Esophagus (tissue), 2 donors: Measurements from ENCODE around the gene ZNF600. TPM values are rescaled to one million over a fixed set of nuclear protein-coding genes. Genes with fewer than 3 reads are reported as not detected.
A peak's percentile ranks its signal among the peaks of the same experiment; 100 is the strongest.
"Not testable (repeated sequence)": the region's sequence is repeated elsewhere in the genome, so short reads cannot be mapped to it uniquely, and the experiment has no call there.

Experiments used
- H3K27ac ChIP-seq, 2 donors: one replicate each; pipeline ENCODE4 v1.5.1; 2013; ENCODE audit warnings: low read depth in 2 of 2, mild to moderate bottlenecking in 2 of 2, inconsistent platforms in 1 of 2, low read length in 1 of 2, moderate library complexity in 1 of 2
- H3K27me3 ChIP-seq, 2 donors: one replicate each; pipeline ENCODE4 v1.6.1; 2013; ENCODE audit warnings: low read length in 2 of 2, control low read depth in 1 of 2, mild to moderate bottlenecking in 1 of 2; ENCODE audit not compliant: insufficient read depth in 2 of 2, control insufficient read depth in 1 of 2
- H3K36me3 ChIP-seq, 2 donors: one replicate each; pipeline ENCODE4 v1.6.1; 2013; ENCODE audit warnings: low read length in 1 of 2; ENCODE audit not compliant: control insufficient read depth in 2 of 2, insufficient read depth in 2 of 2
- H3K4me1 ChIP-seq, 2 donors: one replicate each; pipeline ENCODE4 v1.6.1; 2013; ENCODE audit warnings: low read length in 1 of 2; ENCODE audit not compliant: control insufficient read depth in 2 of 2, insufficient read depth in 2 of 2
- H3K4me3 ChIP-seq, 2 donors: one replicate each; pipeline ENCODE4 v1.5.1; 2013; ENCODE audit warnings: low read length in 2 of 2, mild to moderate bottlenecking in 2 of 2, low read depth in 1 of 2, moderate library complexity in 1 of 2
- H3K9me3 ChIP-seq, 2 donors: one replicate each; pipeline ENCODE4 v1.6.1; 2013; ENCODE audit warnings: mild to moderate bottlenecking in 2 of 2, low read depth in 1 of 2, low read length in 1 of 2, moderate library complexity in 1 of 2; ENCODE audit not compliant: control insufficient read depth in 2 of 2, insufficient read depth in 1 of 2
- WGBS, 2 donors: extraction: QIAGEN DNeasy Blood & Tissue Kit; methylation state at CpG; one replicate each; pipeline ENCODE4 v1.1.7; 2013; 5-methylcytosine and 5-hydroxymethylcytosine counted together
- polyA plus RNA-seq, 2 donors: library from polyadenylated mRNA; stranded (reverse); fragments of 200-250 nt; gene quantifications; one replicate each; pipeline ENCODE4 v1.2.3, GENCODE V29; 2013
- donor health status: healthy with polysubstance abuse.
- donor health status: Bipolar disorder and iron deficiency.

Gene ZNF600
- polyA plus RNA-seq, 2 donors = 8.2 to 15.6 TPM

DNA sequence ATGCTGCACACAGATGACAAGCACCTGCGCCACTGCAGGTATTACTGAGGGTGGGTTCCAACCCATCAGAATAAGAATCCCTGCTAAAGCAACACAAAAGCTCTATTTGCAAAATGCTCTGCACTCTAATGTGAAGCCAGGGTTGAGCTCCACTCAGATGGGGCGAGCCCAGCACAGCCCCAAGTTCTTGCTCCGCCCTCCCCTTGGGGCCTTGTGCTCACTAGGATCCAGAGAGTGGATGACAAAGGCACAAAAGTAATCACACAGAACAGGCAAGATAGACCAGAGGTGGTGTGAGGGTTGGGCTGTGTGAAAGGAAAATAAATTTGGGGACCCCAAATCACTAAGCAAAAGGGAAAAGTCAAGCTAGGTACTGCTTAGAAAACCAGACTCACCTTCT is 43.5 kb downstream of the ZNF600 start:
- H3K4me1 ChIP-seq = no peaks in the 10 kb centered on the region
- no peaks in the 10 kb centered on the region for H3K27me3 ChIP-seq
- 87 to 90% methylated on average over 3 of the region's 3 CpGs for WGBS, 2 donors
- no peak overlapping the region for H3K4me3 ChIP-seq
- no peaks in the 10 kb centered on the region for H3K36me3 ChIP-seq
- H3K27ac ChIP-seq = no peak overlapping the region
- peaks cover 3 to 4% of the 10 kb centered on the region in 2 donors for H3K9me3 ChIP-seq

DNA sequence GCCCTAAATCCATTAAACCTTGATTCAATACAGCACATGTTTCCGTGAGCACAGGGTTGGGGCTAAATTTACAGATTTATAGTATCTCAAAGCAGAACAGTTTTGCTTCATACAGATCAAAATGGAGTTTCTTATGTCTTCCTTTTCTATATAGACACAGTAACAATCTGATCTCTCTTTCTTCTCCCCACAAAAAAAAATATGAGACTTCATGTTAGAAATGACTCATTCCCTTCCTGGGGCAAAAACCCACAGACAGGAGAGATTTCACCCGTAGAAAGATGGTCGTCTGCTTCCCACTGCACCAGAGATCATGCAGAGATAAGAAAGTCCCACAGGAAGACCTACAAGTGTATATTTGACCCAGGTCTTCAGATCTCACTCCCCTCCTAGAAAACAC is 44.1 kb downstream of the ZNF600 start:
- Histone ChIP-seq H3K9me3 (peaks cover 3 to 4% of the 10 kb centered on the region in 2 donors), H3K4me3 (no peak overlapping the region), H3K27ac (no peak overlapping the region), H3K27me3 (no peaks in the 10 kb centered on the region), H3K36me3 (no peaks in the 10 kb centered on the region), H3K4me1 (no peaks in the 10 kb centered on the region)
- 24 to 26% methylated on average over 3 of the region's 3 CpGs for WGBS, 2 donors

DNA sequence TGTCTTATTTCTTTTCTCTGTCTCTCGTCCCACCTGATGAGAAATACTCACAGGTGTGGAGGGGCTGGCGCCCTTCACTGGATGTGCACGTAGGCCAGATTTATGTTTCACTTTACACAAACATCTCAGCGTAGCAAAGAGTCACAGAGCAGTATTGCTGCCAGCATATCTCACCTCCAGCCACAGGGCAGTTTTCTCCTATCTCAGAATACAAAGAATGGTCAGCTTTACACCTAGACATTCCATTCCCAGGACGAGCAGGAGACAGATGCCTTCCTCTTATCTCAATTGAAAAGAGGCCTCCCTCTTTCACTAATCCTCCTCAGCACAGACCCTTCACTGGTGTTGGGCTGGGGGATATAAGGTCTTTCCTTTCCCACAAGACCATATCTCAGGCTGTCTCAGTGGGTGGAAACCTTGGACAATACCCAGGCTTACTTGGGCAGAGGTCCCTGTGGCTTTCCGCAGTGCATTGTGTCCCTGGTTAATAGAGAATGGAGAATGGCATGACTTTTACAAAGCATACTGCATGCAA is 44.6 kb downstream of the ZNF600 start:
- H3K27me3 ChIP-seq = no peaks in the 10 kb centered on the region
- H3K4me3 ChIP-seq = no peak overlapping the region
- 60 to 71% methylated on average over 6 of the region's 6 CpGs for WGBS, 2 donors
- H3K36me3 ChIP-seq = no peaks in the 10 kb centered on the region
- H3K4me1 ChIP-seq = no peaks in the 10 kb centered on the region
- no peak overlapping the region for H3K27ac ChIP-seq
- H3K9me3 ChIP-seq = peaks cover 3 to 4% of the 10 kb centered on the region in 2 donors

DNA sequence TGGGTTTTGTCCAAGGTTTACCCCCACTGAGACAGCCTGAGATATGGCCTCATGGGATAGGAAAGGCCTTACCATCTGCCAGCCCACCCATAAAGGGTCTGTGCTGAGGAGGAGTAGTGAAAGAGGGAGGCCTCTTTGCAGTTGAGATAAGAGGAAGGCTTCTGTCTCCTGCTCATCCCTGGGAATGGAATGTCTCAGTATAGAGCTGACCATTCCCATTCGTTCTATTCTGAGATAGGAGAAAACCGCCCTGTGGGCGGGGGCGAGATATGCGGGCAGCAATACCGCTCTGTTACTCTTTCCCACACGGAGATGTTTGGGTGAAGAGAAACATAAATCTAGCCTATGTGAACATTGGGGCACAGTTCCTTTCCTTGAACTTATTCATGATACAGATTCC is 45.2 kb downstream of the ZNF600 start:
- WGBS, 2 donors = 69 to 76% methylated on average over 7 of the region's 7 CpGs
- H3K27ac ChIP-seq, H3K36me3 ChIP-seq, H3K9me3 ChIP-seq, H3K27me3 ChIP-seq, H3K4me3 ChIP-seq, H3K4me1 ChIP-seq: not testable (repeated sequence)

DNA sequence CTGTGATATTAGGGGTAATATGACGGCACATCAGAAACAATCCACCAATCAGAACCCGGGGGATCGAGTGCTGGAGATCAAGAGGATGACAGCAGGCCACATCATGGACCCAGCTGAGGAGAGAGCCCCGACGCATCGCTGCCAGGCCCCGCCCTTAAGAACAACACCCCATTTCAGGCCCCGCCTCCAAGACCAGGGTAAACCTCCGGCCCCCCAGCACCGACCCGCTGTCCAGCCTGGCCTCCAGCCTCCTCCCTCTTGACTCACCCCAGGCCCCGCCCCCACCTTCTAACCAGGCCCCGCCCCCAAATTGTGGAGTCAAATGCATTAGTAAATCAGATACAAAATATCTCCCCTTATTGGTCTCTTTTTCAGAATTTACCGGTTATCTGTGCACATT is 47.0 kb downstream of the ZNF600 start:
- Histone ChIP-seq H3K27me3 (no peaks in the 10 kb centered on the region), H3K36me3 (no peaks in the 10 kb centered on the region), H3K27ac (no peak overlapping the region), H3K4me3 (no peak overlapping the region), H3K9me3 (peaks cover 4% of the 10 kb centered on the region in 2 donors), H3K4me1 (no peaks in the 10 kb centered on the region)
- WGBS, 2 donors = 89 to 90% methylated on average over 14 of the region's 14 CpGs

DNA sequence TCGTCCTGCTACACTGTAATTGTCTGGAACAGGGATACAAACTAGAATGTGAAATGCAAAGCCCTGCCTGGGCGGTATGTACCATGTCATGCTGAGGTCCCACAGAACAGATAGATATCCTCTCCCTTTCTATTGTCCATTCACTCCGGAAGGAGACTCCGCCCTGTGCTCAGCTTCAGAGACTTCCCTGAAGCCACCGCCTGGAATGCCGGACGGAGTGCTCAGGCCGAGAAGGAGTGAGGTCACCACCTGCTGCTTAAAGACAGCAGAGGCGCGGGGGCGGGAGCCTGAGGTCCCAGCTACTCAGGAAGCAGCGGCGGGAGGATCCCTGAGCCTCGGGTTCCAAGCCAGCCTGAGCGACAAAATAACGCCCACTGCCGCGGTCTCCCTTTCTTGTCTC is 50.9 kb downstream of the ZNF600 start:
- peaks cover 2 to 4% of the 10 kb centered on the region in 2 donors for H3K9me3 ChIP-seq
- H3K4me1 ChIP-seq = peaks cover 0 to 3% of the 10 kb centered on the region in 2 donors
- H3K27me3 ChIP-seq = no peaks in the 10 kb centered on the region
- peak overlapping the region; percentile 72 to 79 for H3K27ac ChIP-seq
- no peaks in the 10 kb centered on the region for H3K36me3 ChIP-seq
- 63 to 76% methylated on average over 18 of the region's 18 CpGs for WGBS, 2 donors
- no peak overlapping the region for H3K4me3 ChIP-seq

DNA sequence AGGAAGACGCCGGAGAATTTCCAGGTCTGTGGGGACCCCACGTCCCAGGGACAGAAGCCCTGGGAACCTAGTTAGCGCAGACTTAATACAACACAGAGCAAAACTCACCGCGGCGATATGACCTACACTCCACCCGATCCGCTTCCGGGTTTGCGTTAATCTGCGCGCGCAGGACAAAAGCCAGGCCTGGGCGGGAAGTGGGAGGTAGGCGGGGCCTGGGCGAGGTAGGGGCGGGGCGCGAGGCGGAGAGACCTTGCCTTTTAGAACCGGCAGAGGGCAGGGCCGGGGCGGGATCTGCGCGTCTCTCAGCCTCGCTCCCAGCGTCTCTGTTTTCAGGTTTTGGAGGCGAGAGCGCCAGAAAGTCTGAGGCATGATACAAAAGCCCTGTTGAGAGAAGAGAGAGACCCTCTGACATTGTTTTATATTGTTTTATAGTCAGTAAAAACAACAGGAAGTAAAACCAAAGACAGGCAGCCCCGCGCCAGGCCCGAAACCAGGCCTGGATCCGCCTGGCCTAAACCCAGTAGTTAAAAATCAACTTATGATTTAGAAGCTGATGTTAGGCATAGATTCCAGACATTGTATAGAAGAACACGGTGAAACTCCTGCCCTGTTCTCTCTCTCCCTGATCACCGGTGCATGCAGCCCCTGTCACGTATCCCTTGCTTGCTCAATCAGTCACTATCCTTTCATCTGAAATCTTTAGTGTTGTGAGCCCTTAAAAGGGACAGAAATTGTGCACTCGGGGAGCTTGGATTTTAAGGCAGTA is 51.5 kb downstream of the ZNF600 start, which contains the start of gene ZNF611:
TSS of gene ZNF611 (minus strand) at position 152 of the 769 bp plus-strand sequence. CDS start 19,150 bp downstream, outside the sequence.
- Histone ChIP-seq H3K36me3 (no peaks in the 10 kb centered on the region), H3K9me3 (peaks cover 2 to 4% of the 10 kb centered on the region in 2 donors), H3K4me1 (peaks cover 0 to 3% of the 10 kb centered on the region in 2 donors), H3K27me3 (no peaks in the 10 kb centered on the region), H3K4me3 (peak within 1 kb of the TSS; percentile 64 to 76), H3K27ac (peak within 1 kb of the TSS; percentile 93 to 96)
- 9% methylated on average over 38 of the region's 38 CpGs for WGBS, 2 donors

DNA sequence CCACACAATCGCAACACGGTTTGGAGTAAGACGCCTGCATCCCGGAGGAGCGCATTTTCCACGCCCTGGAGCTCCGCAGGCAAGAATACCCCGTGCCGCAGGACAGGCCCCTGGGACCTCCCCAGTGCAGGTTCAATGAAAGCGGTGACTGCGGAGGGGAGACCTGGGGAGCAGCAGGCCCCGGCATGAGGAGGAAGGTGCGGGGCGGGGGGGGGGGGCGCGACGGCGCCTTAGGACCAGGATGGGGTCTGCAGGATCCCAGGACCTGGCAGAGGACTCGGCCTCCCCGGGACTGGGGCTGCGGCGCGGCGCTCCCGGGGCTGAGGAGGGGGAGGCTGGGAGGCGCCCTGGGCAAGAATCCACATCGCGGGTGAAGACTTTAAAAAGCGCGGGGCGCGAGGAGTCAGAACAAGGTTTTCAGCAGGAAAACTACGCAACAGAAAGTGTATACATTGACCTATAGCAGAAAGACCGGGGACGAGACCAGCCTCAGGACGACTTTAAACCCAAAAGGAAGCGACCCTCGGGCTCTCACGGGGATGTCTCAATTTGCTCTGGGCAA is 52.2 kb downstream of the ZNF600 start:
- Histone ChIP-seq H3K36me3 (no peaks in the 10 kb centered on the region), H3K27me3 (no peaks in the 10 kb centered on the region), H3K27ac (peak overlapping the region; percentile 93 to 96), H3K4me3 (peak overlapping the region; percentile 64 to 76), H3K9me3 (peaks cover 2% of the 10 kb centered on the region in 2 donors), H3K4me1 (peaks cover 0 to 3% of the 10 kb centered on the region in 2 donors)
- WGBS, 2 donors = 1 to 2% methylated on average over 34 to 39 of the region's 39 CpGs

DNA sequence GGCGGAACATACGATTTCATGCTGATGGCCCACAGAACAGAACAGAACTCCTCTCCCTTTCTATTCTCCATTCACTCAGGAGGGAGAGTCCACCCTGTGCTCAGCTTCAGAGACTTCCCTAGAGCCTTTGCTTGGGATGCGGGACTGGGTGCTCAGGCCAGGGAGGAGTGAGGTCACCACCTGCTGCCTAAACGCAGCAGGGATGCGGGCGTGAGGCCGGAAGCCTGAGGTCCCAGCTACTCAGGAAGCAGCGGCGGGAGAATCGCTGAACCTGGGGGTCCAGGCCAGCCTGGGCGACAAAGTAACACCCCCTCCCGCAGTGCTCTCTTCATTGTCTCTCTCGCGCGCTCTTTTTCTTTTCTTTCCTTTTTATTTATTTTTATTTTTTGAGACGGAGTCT is 60.5 kb downstream of the ZNF600 start:
- not testable (repeated sequence) for H3K4me1 ChIP-seq, H3K9me3 ChIP-seq, H3K4me3 ChIP-seq, H3K27ac ChIP-seq, H3K36me3 ChIP-seq, H3K27me3 ChIP-seq
- WGBS, 2 donors = 93 to 95% methylated on average over 16 of the region's 16 CpGs
